Osteoblast (primary cell): ENCODE measurements around the gene LRBA. TPM values are rescaled to one million over a fixed set of nuclear protein-coding genes. Genes with fewer than 3 reads are reported as not detected.
"Not testable (repeated sequence)": the region's sequence is repeated elsewhere in the genome, so short reads cannot be mapped to it uniquely, and the experiment has no call there.

Source experiments
- DNase-seq: peaks from one replicate; pipeline ENCODE4 v3.0.0; 2011; ENCODE audit warnings: low spot score, mixed read lengths; ENCODE audit not compliant: insufficient read length; ENCODE audit errors: missing footprints
- H2AFZ ChIP-seq: 2 replicates; pipeline ENCODE4 v1.6.0; 2011; ENCODE audit warnings: mild to moderate bottlenecking, low read length
- H3K27ac ChIP-seq: 2 replicates; pipeline ENCODE4 v1.5.1; 2011; ENCODE audit warnings: mild to moderate bottlenecking, low read depth, low read length, moderate library complexity
- H3K27me3 ChIP-seq: 2 replicates; pipeline ENCODE4 v1.6.0; 2012; ENCODE audit warnings: mild to moderate bottlenecking, control low read depth, inconsistent platforms, low read length, moderate library complexity; ENCODE audit not compliant: insufficient read depth
- H3K36me3 ChIP-seq: 2 replicates; pipeline ENCODE4 v1.5.1; 2011; ENCODE audit warnings: mild to moderate bottlenecking, low read length, control low read depth, moderate library complexity; ENCODE audit not compliant: insufficient read depth
- H3K4me1 ChIP-seq: 2 replicates; pipeline ENCODE4 v1.5.1; 2011; ENCODE audit warnings: mild to moderate bottlenecking, low read length, control low read depth, moderate library complexity; ENCODE audit not compliant: insufficient read depth
- H3K4me2 ChIP-seq: 2 replicates; pipeline ENCODE4 v1.6.0; 2011; ENCODE audit warnings: mild to moderate bottlenecking, low read length; ENCODE audit not compliant: insufficient read depth
- H3K4me3 ChIP-seq: fragments of 200-600 bp; sonication (generic); 3 replicates; pipeline ENCODE4 v1.5.1; 2012; ENCODE audit warnings: mild to moderate bottlenecking, low read length, inconsistent platforms; ENCODE audit not compliant: insufficient read depth
- H3K79me2 ChIP-seq: 2 replicates; pipeline ENCODE4 v1.6.0; 2012; ENCODE audit warnings: mild to moderate bottlenecking, low read length, control low read depth, inconsistent platforms; ENCODE audit not compliant: insufficient read depth
- H3K9me3 ChIP-seq: 2 replicates; pipeline ENCODE4 v1.5.1; 2011; ENCODE audit warnings: low read depth, low read length, control low read depth
- H4K20me1 ChIP-seq: 2 replicates; pipeline ENCODE4 v1.6.0; 2012; ENCODE audit warnings: mild to moderate bottlenecking, low read length, control low read depth; ENCODE audit not compliant: insufficient read depth
- total RNA-seq: library from RNA; depleted of rRNA; stranded (reverse); fragments of >200 nt; gene quantifications from 2 replicates; pipeline ENCODE4 v1.2.3, GENCODE V29; 2012
- TF ChIP-seq, protein P1 (sequence below): IDR thresholded peaks from 2 replicates; pipeline ENCODE4 v1.5.1; 2011; ENCODE audit warnings: mild to moderate bottlenecking, low read depth, low read length, moderate library complexity; ENCODE audit errors: extremely low read depth

Gene LRBA
- total RNA-seq, 1 donor, result 67.3 TPM

DNA sequence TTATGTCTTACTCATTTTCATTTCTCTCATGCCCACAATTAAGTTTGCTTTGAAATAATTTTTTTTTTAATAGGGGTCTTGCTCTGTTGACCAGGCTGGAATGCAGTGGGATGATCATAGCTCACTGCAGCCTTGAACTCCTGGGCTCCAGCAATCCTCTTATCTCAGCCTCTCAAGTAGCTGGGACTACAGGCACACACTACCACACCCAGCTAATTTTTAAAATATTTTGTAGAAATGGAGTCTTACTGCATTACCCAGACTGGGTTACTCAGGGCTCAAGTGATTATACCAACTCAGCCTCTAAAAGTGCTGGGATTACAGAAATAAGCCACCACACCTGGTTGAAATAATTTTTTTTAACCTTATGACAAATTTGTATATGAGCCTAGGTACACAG is 452.3 kb downstream of the LRBA start:
- Histone ChIP-seq H3K36me3 (no peaks in the 10 kb centered on the region), H3K79me2 (no peaks in the 10 kb centered on the region), H3K9me3 (no peaks in the 10 kb centered on the region), H3K4me1 (no peaks in the 10 kb centered on the region), H2AFZ (no peak overlapping the region), H3K27me3 (no peaks in the 10 kb centered on the region), H3K4me2 (no peak overlapping the region), H4K20me1 (no peaks in the 10 kb centered on the region), H3K27ac (no peak overlapping the region), H3K4me3 (no peak overlapping the region)
- TF ChIP-seq, protein P1, sequence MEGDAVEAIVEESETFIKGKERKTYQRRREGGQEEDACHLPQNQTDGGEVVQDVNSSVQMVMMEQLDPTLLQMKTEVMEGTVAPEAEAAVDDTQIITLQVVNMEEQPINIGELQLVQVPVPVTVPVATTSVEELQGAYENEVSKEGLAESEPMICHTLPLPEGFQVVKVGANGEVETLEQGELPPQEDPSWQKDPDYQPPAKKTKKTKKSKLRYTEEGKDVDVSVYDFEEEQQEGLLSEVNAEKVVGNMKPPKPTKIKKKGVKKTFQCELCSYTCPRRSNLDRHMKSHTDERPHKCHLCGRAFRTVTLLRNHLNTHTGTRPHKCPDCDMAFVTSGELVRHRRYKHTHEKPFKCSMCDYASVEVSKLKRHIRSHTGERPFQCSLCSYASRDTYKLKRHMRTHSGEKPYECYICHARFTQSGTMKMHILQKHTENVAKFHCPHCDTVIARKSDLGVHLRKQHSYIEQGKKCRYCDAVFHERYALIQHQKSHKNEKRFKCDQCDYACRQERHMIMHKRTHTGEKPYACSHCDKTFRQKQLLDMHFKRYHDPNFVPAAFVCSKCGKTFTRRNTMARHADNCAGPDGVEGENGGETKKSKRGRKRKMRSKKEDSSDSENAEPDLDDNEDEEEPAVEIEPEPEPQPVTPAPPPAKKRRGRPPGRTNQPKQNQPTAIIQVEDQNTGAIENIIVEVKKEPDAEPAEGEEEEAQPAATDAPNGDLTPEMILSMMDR, result no peak
- DNase-seq, result no peak

DNA sequence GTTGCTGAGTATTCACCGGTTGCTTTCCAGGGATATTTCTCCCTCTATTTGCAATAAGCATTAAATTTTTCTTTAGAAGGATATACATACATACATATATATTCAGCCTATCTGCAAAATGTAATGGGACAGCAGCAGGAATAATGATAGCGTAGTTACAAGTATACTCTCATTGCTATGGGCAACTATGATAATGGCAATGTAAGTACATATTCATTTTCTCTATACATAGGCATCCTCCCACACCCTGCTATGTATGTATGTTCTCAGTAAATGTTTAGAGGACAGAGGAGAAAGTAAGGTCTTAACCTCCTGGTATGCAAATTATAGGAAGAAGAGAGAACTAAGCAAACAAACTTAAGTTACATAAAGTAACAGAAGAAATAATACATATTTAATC is 452.8 kb downstream of the LRBA start:
- no peaks in the 10 kb centered on the region for H3K36me3 ChIP-seq
- H3K4me3 ChIP-seq, result no peak overlapping the region
- H4K20me1 ChIP-seq, result no peaks in the 10 kb centered on the region
- TF ChIP-seq, protein P1, result no peak
- no peak overlapping the region for H3K4me2 ChIP-seq
- H3K27me3 ChIP-seq, result no peaks in the 10 kb centered on the region
- no peak overlapping the region for H2AFZ ChIP-seq
- H3K4me1 ChIP-seq, result no peaks in the 10 kb centered on the region
- no peaks in the 10 kb centered on the region for H3K79me2 ChIP-seq
- no peak overlapping the region for H3K27ac ChIP-seq
- no peaks in the 10 kb centered on the region for H3K9me3 ChIP-seq
- DNase-seq, result no peak

DNA sequence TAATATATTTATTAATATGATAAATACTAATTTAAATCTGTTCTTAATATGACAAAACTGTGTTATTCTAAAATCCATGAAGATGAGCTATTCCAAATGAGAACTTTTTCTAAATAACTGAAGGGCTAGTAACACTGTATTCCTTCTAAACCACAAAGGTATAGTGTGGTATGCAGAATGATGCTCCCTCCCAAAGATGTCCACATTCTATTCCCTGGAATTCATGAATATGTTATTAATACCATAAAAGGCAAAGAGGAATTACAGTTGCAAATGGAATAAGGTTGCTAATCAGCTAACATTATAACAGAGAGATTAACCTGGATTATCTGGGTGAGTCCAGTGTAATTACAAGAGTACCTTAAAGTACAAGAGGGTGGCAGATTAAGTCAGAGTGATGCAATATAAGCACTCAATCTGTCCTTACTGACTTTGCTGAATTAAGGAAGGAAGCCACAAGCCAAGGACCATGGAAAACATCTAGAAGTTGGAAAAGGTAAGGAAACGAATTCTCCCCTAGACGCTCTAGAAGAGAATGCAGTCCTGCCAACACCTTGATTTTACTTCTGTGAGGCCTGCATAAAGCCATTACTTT is 453.8 kb downstream of the LRBA start:
- no peak for DNase-seq
- Histone ChIP-seq H3K4me1 (no peaks in the 10 kb centered on the region), H3K27ac (no peak overlapping the region)

GRCh38 chr4:150557811-150558210 is 457.3 kb downstream of the LRBA start:
- not testable (repeated sequence) for H3K4me2 ChIP-seq, H3K9me3 ChIP-seq, H3K27ac ChIP-seq, H3K4me1 ChIP-seq, DNase-seq, H3K4me3 ChIP-seq, H4K20me1 ChIP-seq, H3K36me3 ChIP-seq, H2AFZ ChIP-seq, H3K27me3 ChIP-seq, H3K79me2 ChIP-seq

More for the DNA sequence above, 453.8 kb downstream of the LRBA start:
- Histone ChIP-seq H3K4me3 (no peak overlapping the region), H3K36me3 (no peaks in the 10 kb centered on the region), H2AFZ (no peak overlapping the region), H3K9me3 (no peaks in the 10 kb centered on the region), H3K4me2 (no peak overlapping the region), H4K20me1 (no peaks in the 10 kb centered on the region), H3K27me3 (no peaks in the 10 kb centered on the region), H3K79me2 (no peaks in the 10 kb centered on the region)
- TF ChIP-seq, protein P1, result no peak
